ENCODE results near the gene SETBP1. TPM values are rescaled to one million over a fixed set of nuclear protein-coding genes. Genes with fewer than 3 reads are reported as not detected.

Gene SETBP1
- total and polyA plus RNA-seq, 9 of the 15 experiments (the other 6 are each of a cell fraction or from before 2014, with no cell fraction given), result under 0.01 to 0.13 (median 0.04) TPM

DNA sequence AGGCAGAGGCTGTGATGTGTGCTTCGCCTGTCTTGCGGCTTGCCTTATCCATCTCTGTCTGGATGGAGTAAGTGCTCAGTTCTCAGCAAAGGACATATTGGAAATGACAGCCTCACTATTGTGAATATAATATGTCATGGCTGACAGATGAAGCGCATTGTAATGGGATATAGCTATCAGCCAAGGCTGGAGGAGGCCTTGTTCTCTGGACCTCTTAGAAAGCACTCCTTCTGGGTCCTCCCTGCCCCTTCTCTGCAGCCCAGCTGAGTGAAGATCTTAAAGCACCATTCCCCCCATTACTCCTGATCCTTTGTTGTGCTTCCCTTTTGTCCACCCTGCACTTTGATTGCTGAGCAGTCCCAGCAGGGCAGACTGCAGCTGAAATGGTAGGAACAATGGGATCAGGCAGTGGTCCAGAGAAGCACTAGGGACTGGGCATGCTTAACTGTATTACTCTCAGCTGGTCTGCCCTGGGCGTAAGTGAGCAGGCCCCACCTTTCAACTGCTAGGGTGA, 265.3 kb downstream of the SETBP1 start (continued):
- TF ChIP-seq SUPT5H (IDR thresholded peaks at IDR 0.05), result no peak
- no peak for TF ChIP-seq SNIP1 (IDR thresholded peaks at IDR 0.05; ENCODE audit: low read depth)

DNA sequence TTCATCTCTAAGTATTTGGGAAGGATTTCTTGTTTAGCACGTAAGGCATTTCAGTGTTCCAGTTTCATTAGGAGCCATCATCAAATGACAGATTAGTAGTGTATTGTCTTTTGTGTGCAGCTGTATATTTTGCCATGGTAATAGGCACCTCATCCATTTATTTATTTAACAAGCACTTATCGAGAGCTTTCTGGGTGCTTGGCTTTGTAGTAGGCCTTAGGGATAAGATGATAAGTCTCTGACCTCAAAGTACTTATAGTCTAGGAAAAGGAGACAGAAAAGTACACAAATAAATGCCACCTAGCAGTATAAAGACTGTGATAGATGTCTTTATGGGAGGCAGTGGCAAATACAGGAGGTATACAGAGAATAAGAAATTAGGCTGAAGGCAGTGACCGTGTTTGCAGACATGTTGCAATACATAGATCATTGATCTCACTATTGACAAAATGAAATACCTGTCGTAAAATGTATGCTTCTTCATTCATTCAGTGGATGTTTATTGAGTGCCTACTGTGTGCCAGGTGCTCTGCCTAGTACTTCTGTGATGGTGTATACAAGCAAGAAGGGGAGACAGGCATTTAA, 265.9 kb downstream of the SETBP1 start:
- no peak overlapping the region for H3K4me3 ChIP-seq
- 0% methylated on average over 4 of the region's 4 CpGs for WGBS (ENCODE audit: insufficient coverage, low coverage, missing lambda C conversion rate)
- no peak for FAIRE-seq
- H4K20me1 ChIP-seq (replicated peaks; ENCODE audit: control insufficient read depth, insufficient read depth, low read length), result no peaks in the 10 kb centered on the region
- no peak for ATAC-seq
- in situ Hi-C loops (cut with MboI), result no loop called here
- H3K4me2 ChIP-seq (ENCODE audit: insufficient read depth, low read length), result no peak overlapping the region
- BruUV-seq (replicated peaks), result no TSS peak
- ChIA-PET CTCF (ENCODE audit: low intra/inter-chr PET ratio) (no interaction called here), POLR2A (interaction anchor here (0.6 kb wide), 1 partner anchor 12 kb away, joined by 3 read pairs; no protein-coding TSS in a partner anchor)
- no peak for DNase-seq (ENCODE audit: extremely low read depth in 1 of 4, low spot score in 3 of 4)
- no peak overlapping the region for H3K27ac ChIP-seq (ENCODE audit: extremely low read depth, low read depth, low read length)
- no peaks in the 10 kb centered on the region for H3K4me1 ChIP-seq (replicated peaks in 1 of 2; ENCODE audit: control insufficient read depth in 2 of 2, insufficient read depth in 2 of 2, low read length in 2 of 2)
- peaks cover 0 to 16% of the 10 kb centered on the region in 2 experiments; a peak in 2 of 5 replicates for H3K27me3 ChIP-seq (ENCODE audit: control insufficient read depth in 2 of 2, insufficient read depth in 2 of 2, low read length in 2 of 2)
- H3K36me3 ChIP-seq (ENCODE audit: control insufficient read depth, insufficient read depth, low read length), result no peaks in the 10 kb centered on the region
- H3K9ac ChIP-seq (ENCODE audit: insufficient read depth in 1 of 2, low read depth in 2 of 2, low read length in 2 of 2), result no peak overlapping the region
- no peak overlapping the region for H2AFZ ChIP-seq (ENCODE audit: low read depth, low read length)
- intact Hi-C loops (cut with micrococcal nuclease), result no loop called here
- no peaks in the 10 kb centered on the region for H3K9me1 ChIP-seq (ENCODE audit: control insufficient read depth, insufficient read depth, low read length)
- no peaks in the 10 kb centered on the region for H3K9me3 ChIP-seq (replicated peaks; ENCODE audit: control insufficient read depth, insufficient read depth, low read depth, low read length)
- no peaks in the 10 kb centered on the region for H3K79me2 ChIP-seq (ENCODE audit: control insufficient read depth, insufficient read depth, low read length)
- TF ChIP-seq, protein P1, sequence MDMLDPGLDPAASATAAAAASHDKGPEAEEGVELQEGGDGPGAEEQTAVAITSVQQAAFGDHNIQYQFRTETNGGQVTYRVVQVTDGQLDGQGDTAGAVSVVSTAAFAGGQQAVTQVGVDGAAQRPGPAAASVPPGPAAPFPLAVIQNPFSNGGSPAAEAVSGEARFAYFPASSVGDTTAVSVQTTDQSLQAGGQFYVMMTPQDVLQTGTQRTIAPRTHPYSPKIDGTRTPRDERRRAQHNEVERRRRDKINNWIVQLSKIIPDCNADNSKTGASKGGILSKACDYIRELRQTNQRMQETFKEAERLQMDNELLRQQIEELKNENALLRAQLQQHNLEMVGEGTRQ (CRISPR knock-in tag; IDR thresholded peaks at IDR 0.05), result no peak
- no peak for TF ChIP-seq TCFL5 (CRISPR knock-in tag; conservative IDR thresholded peaks at IDR 0.05)
- TF ChIP-seq, protein P2, sequence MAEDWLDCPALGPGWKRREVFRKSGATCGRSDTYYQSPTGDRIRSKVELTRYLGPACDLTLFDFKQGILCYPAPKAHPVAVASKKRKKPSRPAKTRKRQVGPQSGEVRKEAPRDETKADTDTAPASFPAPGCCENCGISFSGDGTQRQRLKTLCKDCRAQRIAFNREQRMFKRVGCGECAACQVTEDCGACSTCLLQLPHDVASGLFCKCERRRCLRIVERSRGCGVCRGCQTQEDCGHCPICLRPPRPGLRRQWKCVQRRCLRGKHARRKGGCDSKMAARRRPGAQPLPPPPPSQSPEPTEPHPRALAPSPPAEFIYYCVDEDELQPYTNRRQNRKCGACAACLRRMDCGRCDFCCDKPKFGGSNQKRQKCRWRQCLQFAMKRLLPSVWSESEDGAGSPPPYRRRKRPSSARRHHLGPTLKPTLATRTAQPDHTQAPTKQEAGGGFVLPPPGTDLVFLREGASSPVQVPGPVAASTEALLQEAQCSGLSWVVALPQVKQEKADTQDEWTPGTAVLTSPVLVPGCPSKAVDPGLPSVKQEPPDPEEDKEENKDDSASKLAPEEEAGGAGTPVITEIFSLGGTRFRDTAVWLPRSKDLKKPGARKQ (CRISPR knock-in tag; IDR thresholded peaks at IDR 0.05), result no peak
- no peak for TF ChIP-seq CBX8 (IDR thresholded peaks at IDR 0.05; ENCODE audit: borderline replicate concordance, extremely low read depth, low read depth, low read length, poor library complexity, severe bottlenecking)
- no peak for TF ChIP-seq POLR2A (conservative IDR thresholded peaks at IDR 0.05)
- no peak for TF ChIP-seq HIVEP1 (CRISPR knock-in tag; IDR thresholded peaks at IDR 0.05)
- TF ChIP-seq TBP (optimal IDR thresholded peaks at IDR 0.05; ENCODE audit: low read depth, low read length), result no peak
- no peak for TF ChIP-seq GATAD2A (IDR thresholded peaks at IDR 0.05)
- TF ChIP-seq ZBTB33 (CRISPR knock-in tag; IDR thresholded peaks at IDR 0.05), result no peak
- TF ChIP-seq RBM14 (IDR thresholded peaks at IDR 0.05; ENCODE audit: borderline replicate concordance, insufficient read depth, low read depth, low read length), result no peak
- TF ChIP-seq CXXC5 (CRISPR knock-in tag; IDR thresholded peaks at IDR 0.05), result no peak
- no peak for TF ChIP-seq CAMTA2 (CRISPR knock-in tag; conservative IDR thresholded peaks at IDR 0.05)
- no peak for TF ChIP-seq RCOR1 (IDR thresholded peaks at IDR 0.05; ENCODE audit: borderline replicate concordance in 1 of 2, low read depth in 2 of 2, low read length in 2 of 2)
- TF ChIP-seq MXD1 (CRISPR knock-in tag; IDR thresholded peaks at IDR 0.05; ENCODE audit: borderline replicate concordance, poor library complexity, severe bottlenecking), result no peak
- TF ChIP-seq TRIM24 (IDR thresholded peaks at IDR 0.05), result no peak
